ENCODE results near the gene TTC12. TPM values are rescaled to one million over a fixed set of nuclear protein-coding genes. Genes with fewer than 3 reads are reported as not detected.

The TTC12 gene
- total and polyA plus RNA-seq, 10 of the 15 experiments (the other 5 are each of a cell fraction or from before 2014, with no cell fraction given): 3.7 to 14.0 (median 8.1) TPM

- Histone ChIP-seq H3K9me3 (replicated peaks; ENCODE audit: control insufficient read depth, insufficient read depth, low read length) (no peaks in the 10 kb centered on the region), H4K20me1 (ENCODE audit: control insufficient read depth, insufficient read depth) (no peaks in the 10 kb centered on the region; the same call in 1 of the 2 replicates), H3K4me2 (ENCODE audit: control insufficient read depth, insufficient read depth) (no peak overlapping the region), H3K9ac (ENCODE audit: control insufficient read depth, insufficient read depth, low read length) (no peak overlapping the region), H3K27ac (ENCODE audit: control insufficient read depth, insufficient read depth) (no peak overlapping the region), H3K4me3 (no peak overlapping the region), H3K4me1 (ENCODE audit: control insufficient read depth, insufficient read depth, low read length) (no peaks in the 10 kb centered on the region), H3K36me3 (ENCODE audit: control insufficient read depth in 2 of 2, insufficient read depth in 2 of 2, low read length in 1 of 2) (no peaks in the 10 kb centered on the region), H3K79me2 (ENCODE audit: control insufficient read depth, insufficient read depth, low read length) (no peaks in the 10 kb centered on the region), H3K27me3 (replicated peaks in 1 of 2; ENCODE audit: control insufficient read depth in 2 of 2, insufficient read depth in 2 of 2, low read length in 1 of 2) (peaks cover 0 to 3% of the 10 kb centered on the region in 2 experiments; a peak in 1 of 4 replicates), H2AFZ (ENCODE audit: control insufficient read depth, low read depth, low read length) (no peak overlapping the region)
- no peak for FAIRE-seq
- SMC1A ChIA-PET (ENCODE audit: uncharacterized antibody, unreplicated experiment): no interaction called here
- POLR2A ChIA-PET: no interaction called here
- no peak for DNase-seq (ENCODE audit: low read depth, low spot score)
- TF ChIP-seq STAT3 (IDR thresholded peaks at IDR 0.05; ENCODE audit: low read depth, low read length): no peak
- no peak for TF ChIP-seq MAX (IDR thresholded peaks at IDR 0.05; ENCODE audit: low read depth, low read length)
- no peak for TF ChIP-seq CHD2 (IDR thresholded peaks at IDR 0.05; ENCODE audit: borderline replicate concordance, low read depth, low read length)
- TF ChIP-seq SRF (IDR thresholded peaks at IDR 0.05; ENCODE audit: low read depth in 2 of 2, low read length in 2 of 2): no peak
- 24% methylated on average over 7 of the region's 7 CpGs for WGBS (ENCODE audit: insufficient coverage, insufficient replicate concordance, low lambda C conversion rate, missing lambda C conversion rate)
- in situ Hi-C loops (cut with MboI) (no loop called here), intact Hi-C loops (cut with micrococcal nuclease; ENCODE audit: unreplicated experiment) (no loop called here)
- RAD21 ChIA-PET (ENCODE audit: unreplicated experiment): no interaction called here
- ATAC-seq: no peak
- CTCF ChIA-PET: no interaction called here
- BruUV-seq (replicated peaks): no TSS peak
These were observed 91.5 kb downstream of the TTC12 start for GRCh38 chr11:113405724-113406478.

- 0% methylated on average over 3 of the region's 3 CpGs for WGBS (ENCODE audit: insufficient coverage, insufficient replicate concordance, low lambda C conversion rate, missing lambda C conversion rate)
- ChIA-PET SMC1A (ENCODE audit: uncharacterized antibody, unreplicated experiment) (no interaction called here), POLR2A (no interaction called here), CTCF (no interaction called here), RAD21 (ENCODE audit: unreplicated experiment) (no interaction called here)
- no peak overlapping the region for H3K4me2 ChIP-seq (ENCODE audit: control insufficient read depth, insufficient read depth)
- in situ Hi-C loops (cut with MboI) (no loop called here), intact Hi-C loops (cut with micrococcal nuclease; ENCODE audit: unreplicated experiment) (no loop called here)
- ATAC-seq: no peak
- no peaks in the 10 kb centered on the region for H3K36me3 ChIP-seq (ENCODE audit: control insufficient read depth in 2 of 2, insufficient read depth in 2 of 2, low read length in 1 of 2)
- H3K4me1 ChIP-seq (ENCODE audit: control insufficient read depth, insufficient read depth, low read length): no peaks in the 10 kb centered on the region
- no peaks in the 10 kb centered on the region for H3K9me3 ChIP-seq (replicated peaks; ENCODE audit: control insufficient read depth, insufficient read depth, low read length)
- H3K27me3 ChIP-seq (replicated peaks in 1 of 2; ENCODE audit: control insufficient read depth in 2 of 2, insufficient read depth in 2 of 2, low read length in 1 of 2): peaks cover 0 to 3% of the 10 kb centered on the region in 2 experiments; a peak in 2 of 4 replicates
- no peaks in the 10 kb centered on the region for H3K79me2 ChIP-seq (ENCODE audit: control insufficient read depth, insufficient read depth, low read length)
- H3K27ac ChIP-seq (ENCODE audit: control insufficient read depth, insufficient read depth): no peak overlapping the region
- no peak for FAIRE-seq
- no peak overlapping the region for H3K4me3 ChIP-seq
- no peak overlapping the region for H2AFZ ChIP-seq (ENCODE audit: control insufficient read depth, low read depth, low read length)
- no peaks in the 10 kb centered on the region; the same call in 1 of the 2 replicates for H4K20me1 ChIP-seq (ENCODE audit: control insufficient read depth, insufficient read depth)
- DNase-seq (ENCODE audit: low read depth, low spot score): no peak
- BruUV-seq (replicated peaks): no TSS peak
- H3K9ac ChIP-seq (ENCODE audit: control insufficient read depth, insufficient read depth, low read length): no peak overlapping the region
- TF ChIP-seq EED (IDR thresholded peaks at IDR 0.05; ENCODE audit: low read depth) (no peak), ZBTB4 (CRISPR knock-in tag; IDR thresholded peaks at IDR 0.05) (no peak), CREM (IDR thresholded peaks at IDR 0.05; ENCODE audit: low read depth) (no peak), JUND (IDR thresholded peaks at IDR 0.05; ENCODE audit: low read depth, low read length) (no peak), HDAC2 (IDR thresholded peaks at IDR 0.05) (no peak), CHD1 (IDR thresholded peaks at IDR 0.05; ENCODE audit: low read depth, low read length) (no peak), ZNF274 (IDR thresholded peaks at IDR 0.05; ENCODE audit: insufficient read depth, insufficient read length) (no peak), RELA (IDR thresholded peaks at IDR 0.05; ENCODE audit: borderline replicate concordance, partially characterized antibody) (no peak), NFXL1 (IDR thresholded peaks at IDR 0.05; ENCODE audit: borderline replicate concordance) (no peak), LARP7 (IDR thresholded peaks at IDR 0.05) (no peak), BMI1 (IDR thresholded peaks at IDR 0.05; ENCODE audit: borderline replicate concordance) (no peak), TAF1 (IDR thresholded peaks at IDR 0.05; ENCODE audit: borderline replicate concordance, low read depth, low read length) (no peak), IRF4 (IDR thresholded peaks at IDR 0.05; ENCODE audit: low read depth, low read length) (no peak)
These were observed 92.8 kb downstream of the TTC12 start for GRCh38 chr11:113407163-113407562.
